ENCODE results near the gene UST.

The UST gene

GRCh38 chr6:148735989-148736388 is 10.8 kb upstream of the UST start:
- DNase-seq (ENCODE audit: low spot score), result no peak
- in situ Hi-C loops (cut with MboI; ENCODE audit: low sequenced_read_pairs, unreplicated experiment), result no loop called here
- TF ChIP-seq CTCF (IDR thresholded peaks at IDR 0.05; ENCODE audit: borderline replicate concordance, control extremely low read depth, extremely low read depth, insufficient read depth, missing control alignments), result no peak

GRCh38 chr6:148736774-148737412 is 9.9 kb upstream of the UST start:
- TF ChIP-seq CTCF (IDR thresholded peaks at IDR 0.05; ENCODE audit: borderline replicate concordance, control extremely low read depth, extremely low read depth, insufficient read depth, missing control alignments), result no peak

GRCh38 chr6:148737806-148738205 is 9.0 kb upstream of the UST start:
- no peak for DNase-seq (ENCODE audit: low spot score)
- in situ Hi-C loops (cut with MboI; ENCODE audit: low sequenced_read_pairs, unreplicated experiment), result no loop called here
- no peak for TF ChIP-seq CTCF (IDR thresholded peaks at IDR 0.05; ENCODE audit: borderline replicate concordance, control extremely low read depth, extremely low read depth, insufficient read depth, missing control alignments)

More at GRCh38 chr6:148736774-148737412, 9.9 kb upstream of the UST start:
- DNase-seq (ENCODE audit: low spot score), result no peak
- in situ Hi-C loops (cut with MboI; ENCODE audit: low sequenced_read_pairs, unreplicated experiment), result no loop called here

GRCh38 chr6:148738946-148739821 is 7.6 kb upstream of the UST start:
- in situ Hi-C loops (cut with MboI; ENCODE audit: low sequenced_read_pairs, unreplicated experiment), result no loop called here
- DNase-seq (ENCODE audit: low spot score), result no peak
- TF ChIP-seq CTCF (IDR thresholded peaks at IDR 0.05; ENCODE audit: borderline replicate concordance, control extremely low read depth, extremely low read depth, insufficient read depth, missing control alignments), result no peak

GRCh38 chr6:148739822-148740128 is 7.1 kb upstream of the UST start:
- no peak for TF ChIP-seq CTCF (IDR thresholded peaks at IDR 0.05; ENCODE audit: borderline replicate concordance, control extremely low read depth, extremely low read depth, insufficient read depth, missing control alignments)
- in situ Hi-C loops (cut with MboI; ENCODE audit: low sequenced_read_pairs, unreplicated experiment), result no loop called here
- DNase-seq (ENCODE audit: low spot score), result no peak

- DNase-seq (ENCODE audit: low spot score), result no peak
- in situ Hi-C loops (cut with MboI; ENCODE audit: low sequenced_read_pairs, unreplicated experiment), result no loop called here
- TF ChIP-seq CTCF (IDR thresholded peaks at IDR 0.05; ENCODE audit: borderline replicate concordance, control extremely low read depth, extremely low read depth, insufficient read depth, missing control alignments), result no peak
Measured at GRCh38 chr6:148743476-148743875, 3.4 kb upstream of the UST start.
